ENCODE measurements around the gene MOK.

The MOK gene

DNA sequence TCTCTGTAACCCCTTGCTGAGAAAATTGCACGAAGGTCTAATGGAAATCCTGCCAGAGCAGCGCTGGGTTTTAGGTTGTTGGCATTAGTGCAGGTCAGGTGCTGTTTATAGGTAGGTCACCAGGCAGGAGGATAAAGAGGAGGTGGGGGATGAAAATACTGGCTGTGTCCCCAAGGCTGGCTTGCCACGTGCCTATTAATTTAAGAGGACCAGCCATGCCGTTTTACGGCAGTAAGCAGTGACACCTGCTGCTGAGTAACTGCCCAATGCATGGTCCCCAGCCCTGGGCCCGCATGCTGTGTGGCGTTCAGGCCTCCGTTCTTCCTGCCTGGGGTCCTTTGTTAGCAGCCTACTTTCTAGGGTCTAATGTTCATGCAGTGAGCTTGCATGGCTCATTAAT lies 98.0 kb downstream of the MOK start:
- Histone ChIP-seq H3K4me1 (ENCODE audit: control insufficient read depth, low read depth, low read length) (no peaks in the 10 kb centered on the region), H3K36me3 (ENCODE audit: control insufficient read depth, low read depth, low read length) (peaks cover 7% of the 10 kb centered on the region)

DNA sequence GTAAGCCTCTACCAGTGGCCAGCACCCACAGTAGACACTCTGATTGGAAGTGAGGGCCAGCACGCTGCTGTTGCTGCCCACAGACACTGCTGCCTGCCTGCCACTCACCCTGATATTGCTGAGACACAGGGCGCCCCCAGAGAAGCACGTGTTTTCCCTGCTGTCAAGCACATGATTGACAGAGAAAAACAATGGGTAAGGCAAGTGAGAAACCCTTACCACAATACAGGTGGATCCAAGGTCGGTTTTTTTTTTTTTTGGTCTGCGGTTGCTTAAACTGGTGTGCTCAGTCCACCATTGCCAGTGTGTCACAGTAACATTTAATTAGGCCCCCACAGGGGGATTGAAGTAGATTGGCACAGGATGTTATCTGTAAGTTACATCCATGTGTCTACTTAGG lies 99.4 kb downstream of the MOK start:
- H3K27me3 ChIP-seq (ENCODE audit: control insufficient read depth, insufficient read depth, low read length) = no peaks in the 10 kb centered on the region
- no peak overlapping the region for H3K27ac ChIP-seq (ENCODE audit: low read length)
- no peaks in the 10 kb centered on the region for H3K4me1 ChIP-seq (ENCODE audit: control insufficient read depth, low read depth, low read length)
- no peaks in the 10 kb centered on the region for H3K9me3 ChIP-seq (ENCODE audit: control insufficient read depth, low read depth, low read length)
- no peak overlapping the region for H3K4me3 ChIP-seq (ENCODE audit: low read length)
- H3K36me3 ChIP-seq (ENCODE audit: control insufficient read depth, low read depth, low read length) = peaks cover 7% of the 10 kb centered on the region
- H3K9ac ChIP-seq (ENCODE audit: low read length) = no peak overlapping the region

More for the DNA sequence above, 98.0 kb downstream of the MOK start:
- H3K27ac ChIP-seq (ENCODE audit: low read length) = no peak overlapping the region
- H3K27me3 ChIP-seq (ENCODE audit: control insufficient read depth, insufficient read depth, low read length) = no peaks in the 10 kb centered on the region
- H3K9me3 ChIP-seq (ENCODE audit: control insufficient read depth, low read depth, low read length) = no peaks in the 10 kb centered on the region
- H3K4me3 ChIP-seq (ENCODE audit: low read length) = no peak overlapping the region
- no peak overlapping the region for H3K9ac ChIP-seq (ENCODE audit: low read length)

DNA sequence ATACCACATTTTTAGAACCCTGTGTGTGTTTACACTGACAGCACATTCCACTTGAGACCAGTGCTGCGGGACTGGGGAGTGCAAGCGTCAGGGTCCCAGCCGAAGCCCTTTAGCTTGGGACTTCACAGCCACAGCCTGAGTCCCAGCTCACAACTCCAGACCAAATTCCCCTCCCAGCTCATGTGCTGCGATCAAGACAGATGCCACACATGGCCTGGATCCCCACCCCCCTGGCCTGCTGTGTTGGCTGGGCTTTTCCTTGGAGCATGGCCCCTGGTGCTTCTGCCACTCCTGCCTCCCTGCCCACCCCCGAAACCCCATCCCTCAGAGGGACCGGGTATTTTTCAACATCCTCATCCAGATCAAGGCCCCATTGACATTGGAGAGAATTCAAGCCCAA lies 101.6 kb downstream of the MOK start:
- peaks cover 5% of the 10 kb centered on the region for H3K36me3 ChIP-seq (ENCODE audit: control insufficient read depth, low read depth, low read length)
- no peaks in the 10 kb centered on the region for H3K27me3 ChIP-seq (ENCODE audit: control insufficient read depth, insufficient read depth, low read length)
- no peak overlapping the region for H3K27ac ChIP-seq (ENCODE audit: low read length)
- H3K4me3 ChIP-seq (ENCODE audit: low read length) = no peak overlapping the region
- no peaks in the 10 kb centered on the region for H3K9me3 ChIP-seq (ENCODE audit: control insufficient read depth, low read depth, low read length)
- no peak overlapping the region for H3K9ac ChIP-seq (ENCODE audit: low read length)
- H3K4me1 ChIP-seq (ENCODE audit: control insufficient read depth, low read depth, low read length) = no peaks in the 10 kb centered on the region

DNA sequence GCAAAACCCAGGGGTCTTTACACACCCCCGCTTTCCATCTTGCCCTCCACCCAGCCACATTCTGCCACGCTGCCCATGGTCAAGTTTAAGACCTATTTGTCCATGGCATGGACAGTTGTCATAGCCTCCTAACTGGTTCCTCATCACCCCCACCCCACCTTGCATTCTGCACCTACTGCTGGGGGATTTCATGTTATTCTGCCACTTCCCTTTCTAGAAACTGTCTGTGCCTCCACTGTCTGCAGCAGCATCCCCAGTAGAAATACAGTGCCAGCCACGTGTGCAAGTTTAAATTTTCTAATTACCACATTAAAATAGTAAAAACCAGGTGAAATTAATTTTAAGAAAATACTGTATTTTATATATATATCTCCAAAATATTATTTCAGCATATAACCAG lies 102.0 kb downstream of the MOK start:
- Histone ChIP-seq H3K4me3 (ENCODE audit: low read length) (no peak overlapping the region), H3K9me3 (ENCODE audit: control insufficient read depth, low read depth, low read length) (no peaks in the 10 kb centered on the region), H3K27me3 (ENCODE audit: control insufficient read depth, insufficient read depth, low read length) (no peaks in the 10 kb centered on the region), H3K9ac (ENCODE audit: low read length) (no peak overlapping the region), H3K4me1 (ENCODE audit: control insufficient read depth, low read depth, low read length) (no peaks in the 10 kb centered on the region), H3K27ac (ENCODE audit: low read length) (no peak overlapping the region), H3K36me3 (ENCODE audit: control insufficient read depth, low read depth, low read length) (peaks cover 5% of the 10 kb centered on the region)

DNA sequence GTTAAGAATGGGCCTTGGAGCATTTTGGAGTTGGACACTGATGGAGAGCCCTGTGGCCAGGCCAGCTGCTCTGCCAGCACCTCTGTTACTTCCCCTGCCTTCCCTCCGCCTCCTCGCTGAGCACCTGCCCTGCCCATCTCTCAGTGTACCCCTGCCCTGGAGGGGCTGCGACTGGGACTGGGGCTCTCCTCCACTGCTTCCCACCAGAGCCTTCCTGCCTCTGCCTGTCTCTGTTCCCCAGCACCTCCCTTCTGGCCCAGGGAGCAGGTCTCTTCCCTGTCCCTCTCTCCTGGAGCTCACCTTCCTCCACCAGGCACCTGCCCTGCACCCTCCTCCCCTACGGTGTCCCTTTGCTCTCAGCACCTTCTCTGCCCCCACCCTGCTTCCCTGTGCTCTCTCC lies 103.2 kb downstream of the MOK start:
- Histone ChIP-seq H3K9ac (ENCODE audit: low read length) (no peak overlapping the region), H3K4me3 (ENCODE audit: low read length) (no peak overlapping the region), H3K36me3 (ENCODE audit: control insufficient read depth, low read depth, low read length) (peaks cover 8% of the 10 kb centered on the region), H3K4me1 (ENCODE audit: control insufficient read depth, low read depth, low read length) (no peaks in the 10 kb centered on the region), H3K9me3 (ENCODE audit: control insufficient read depth, low read depth, low read length) (no peaks in the 10 kb centered on the region), H3K27ac (ENCODE audit: low read length) (no peak overlapping the region), H3K27me3 (ENCODE audit: control insufficient read depth, insufficient read depth, low read length) (no peaks in the 10 kb centered on the region)

DNA sequence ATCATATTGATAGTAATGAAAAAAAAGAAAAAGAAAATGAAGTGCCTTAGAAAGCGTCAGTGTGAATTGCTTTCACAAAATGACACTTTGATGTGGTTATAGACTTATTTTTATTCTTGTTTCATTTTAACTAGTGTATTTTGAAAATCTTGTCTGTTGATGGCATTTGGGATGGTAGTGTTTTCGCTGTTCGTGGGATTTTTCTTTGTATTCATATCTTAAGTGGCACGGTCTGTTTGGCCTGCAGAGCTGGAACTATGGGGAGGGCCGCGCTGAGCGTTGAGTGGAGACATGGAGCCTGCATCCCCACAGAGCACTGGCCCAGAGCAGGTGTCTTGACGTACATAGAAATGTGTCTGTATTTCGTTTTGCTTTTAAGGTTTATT lies 103.6 kb downstream of the MOK start:
- Histone ChIP-seq H3K4me3 (ENCODE audit: low read length) (no peak overlapping the region), H3K36me3 (ENCODE audit: control insufficient read depth, low read depth, low read length) (peaks cover 8% of the 10 kb centered on the region), H3K9ac (ENCODE audit: low read length) (no peak overlapping the region), H3K9me3 (ENCODE audit: control insufficient read depth, low read depth, low read length) (no peaks in the 10 kb centered on the region), H3K4me1 (ENCODE audit: control insufficient read depth, low read depth, low read length) (no peaks in the 10 kb centered on the region), H3K27ac (ENCODE audit: low read length) (no peak overlapping the region), H3K27me3 (ENCODE audit: control insufficient read depth, insufficient read depth, low read length) (no peaks in the 10 kb centered on the region)

DNA sequence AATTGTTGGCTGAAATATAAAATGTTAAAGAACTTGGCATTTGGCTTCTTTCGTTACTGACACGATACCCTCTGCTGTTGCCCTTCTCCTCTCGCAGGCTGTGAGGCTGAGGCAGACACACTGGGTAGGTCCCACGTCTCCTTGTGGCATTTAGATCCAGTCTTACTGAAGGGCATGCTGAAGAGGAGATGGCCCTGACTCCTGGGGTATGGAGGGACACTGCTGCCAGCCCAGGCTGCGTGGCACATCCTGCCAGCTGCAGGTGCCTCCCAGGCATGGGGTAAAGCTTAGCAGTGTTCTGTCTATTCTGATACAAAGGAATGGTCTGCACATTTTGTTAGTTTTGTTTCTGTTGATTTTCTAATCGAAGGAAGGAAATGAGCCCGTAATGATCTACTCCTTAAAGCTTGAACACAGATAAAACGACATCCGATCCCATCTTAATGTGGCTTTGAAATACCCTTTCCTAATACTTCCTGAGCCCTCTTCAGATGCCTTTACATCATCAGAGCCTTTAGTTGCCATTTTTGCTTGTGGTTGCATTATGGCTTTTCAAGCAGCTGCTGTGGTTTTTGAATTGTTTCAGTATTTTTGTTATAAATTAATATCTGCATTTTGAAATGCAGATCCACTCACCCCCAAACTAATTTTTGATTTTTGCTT lies 104.1 kb downstream of the MOK start:
- H3K9ac ChIP-seq (ENCODE audit: low read length) = no peak overlapping the region
- H3K4me1 ChIP-seq (ENCODE audit: control insufficient read depth, low read depth, low read length) = no peaks in the 10 kb centered on the region
- no peak overlapping the region for H3K27ac ChIP-seq (ENCODE audit: low read length)

DNA sequence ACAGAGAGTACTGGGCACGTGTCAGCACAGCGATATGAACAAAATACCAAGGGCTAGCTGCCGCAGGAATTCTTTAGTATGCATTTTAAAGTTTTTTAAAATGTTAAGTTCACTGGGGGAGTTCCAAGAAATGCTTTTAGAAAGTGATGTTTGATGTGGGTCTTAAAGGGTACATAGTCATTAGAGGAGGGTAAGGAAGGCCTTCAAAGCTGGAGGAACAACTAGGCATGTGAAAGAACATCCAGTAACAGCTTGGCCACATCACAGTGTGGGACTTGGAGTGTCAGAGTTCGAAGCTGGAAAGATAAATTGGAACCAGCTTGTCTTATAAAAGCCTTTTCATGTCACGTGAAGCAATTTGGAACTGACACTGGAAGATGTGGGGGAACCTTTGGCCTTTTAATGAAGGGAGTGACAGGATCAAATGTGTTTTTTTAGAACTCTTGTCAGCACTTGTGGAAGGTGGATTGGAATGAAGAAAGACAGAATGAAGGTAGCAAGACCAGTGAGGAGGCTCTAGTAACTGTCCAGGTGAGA lies 107.6 kb downstream of the MOK start:
- Histone ChIP-seq H3K4me3 (ENCODE audit: low read length) (no peak overlapping the region), H3K9me3 (ENCODE audit: control insufficient read depth, low read depth, low read length) (no peaks in the 10 kb centered on the region), H3K9ac (ENCODE audit: low read length) (no peak overlapping the region), H3K27me3 (ENCODE audit: control insufficient read depth, insufficient read depth, low read length) (no peaks in the 10 kb centered on the region), H3K36me3 (ENCODE audit: control insufficient read depth, low read depth, low read length) (peaks cover 8% of the 10 kb centered on the region), H3K4me1 (ENCODE audit: control insufficient read depth, low read depth, low read length) (peaks cover 4% of the 10 kb centered on the region), H3K27ac (ENCODE audit: low read length) (no peak overlapping the region)

More for the DNA sequence above, 104.1 kb downstream of the MOK start:
- H3K9me3 ChIP-seq (ENCODE audit: control insufficient read depth, low read depth, low read length) = no peaks in the 10 kb centered on the region
- peaks cover 8% of the 10 kb centered on the region for H3K36me3 ChIP-seq (ENCODE audit: control insufficient read depth, low read depth, low read length)
- no peaks in the 10 kb centered on the region for H3K27me3 ChIP-seq (ENCODE audit: control insufficient read depth, insufficient read depth, low read length)
- H3K4me3 ChIP-seq (ENCODE audit: low read length) = no peak overlapping the region

DNA sequence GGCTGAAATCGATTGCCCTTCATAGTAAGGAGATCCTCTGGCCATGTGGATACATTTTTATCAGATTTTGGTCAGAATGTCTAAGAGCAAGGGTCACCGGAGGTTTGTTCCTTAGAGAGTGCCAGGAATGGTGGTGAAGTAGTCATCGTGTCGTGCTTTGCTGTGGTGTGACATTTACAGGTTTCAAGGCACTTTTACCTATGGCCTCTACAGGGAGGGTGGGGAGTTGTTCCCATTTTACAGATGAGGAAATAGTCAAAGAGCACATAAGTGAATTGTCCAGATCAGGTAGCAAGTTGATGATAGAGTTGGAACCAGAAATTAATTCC lies 108.1 kb downstream of the MOK start:
- no peak overlapping the region for H3K4me3 ChIP-seq (ENCODE audit: low read length)
- H3K27ac ChIP-seq (ENCODE audit: low read length) = no peak overlapping the region
- H3K36me3 ChIP-seq (ENCODE audit: control insufficient read depth, low read depth, low read length) = peaks cover 8% of the 10 kb centered on the region

DNA sequence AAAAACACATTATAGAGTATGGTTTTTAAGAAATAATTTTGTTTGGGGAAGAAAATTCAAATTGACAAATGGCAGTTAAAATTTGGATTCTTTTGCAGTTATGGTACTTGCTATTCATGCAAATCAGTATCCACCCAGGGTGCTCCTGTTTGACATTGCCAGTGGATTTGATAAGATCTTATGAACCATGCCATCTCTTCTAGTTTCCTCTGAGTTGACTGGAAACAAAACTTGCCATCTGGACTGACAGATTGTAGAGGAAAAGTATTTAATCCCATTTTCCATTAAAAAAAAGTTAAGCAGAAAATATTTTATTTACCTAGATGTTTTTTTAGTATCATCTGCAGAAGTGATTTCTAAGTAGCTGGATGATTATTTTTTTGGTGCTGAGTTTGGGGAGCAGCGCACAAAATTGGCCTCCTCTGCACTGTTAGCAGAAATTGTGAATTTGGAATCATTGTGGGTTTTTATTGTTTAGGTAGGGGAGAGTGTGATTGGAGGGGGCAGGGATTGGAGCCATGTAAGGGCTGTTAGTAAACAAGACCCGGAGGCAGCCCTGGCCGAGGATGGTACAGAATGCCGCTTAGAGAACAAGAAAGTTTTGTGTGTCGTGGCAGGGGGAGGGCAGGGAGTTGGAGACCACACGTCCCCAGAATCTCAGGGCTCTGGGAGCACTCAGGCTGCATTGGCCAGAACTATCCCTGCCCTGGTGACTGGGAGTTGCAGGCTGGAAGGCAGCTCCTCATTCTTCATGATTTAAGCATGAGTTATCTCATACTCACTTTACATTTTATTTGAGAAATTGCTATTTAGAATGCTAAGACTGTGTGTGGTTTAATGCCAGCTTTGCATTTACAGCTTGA lies 108.7 kb downstream of the MOK start:
- Histone ChIP-seq H3K4me3 (ENCODE audit: low read length) (no peak overlapping the region), H3K4me1 (ENCODE audit: control insufficient read depth, low read depth, low read length) (peaks cover 4% of the 10 kb centered on the region), H3K9ac (ENCODE audit: low read length) (no peak overlapping the region), H3K27me3 (ENCODE audit: control insufficient read depth, insufficient read depth, low read length) (no peaks in the 10 kb centered on the region), H3K9me3 (ENCODE audit: control insufficient read depth, low read depth, low read length) (no peaks in the 10 kb centered on the region), H3K36me3 (ENCODE audit: control insufficient read depth, low read depth, low read length) (peaks cover 8% of the 10 kb centered on the region), H3K27ac (ENCODE audit: low read length) (no peak overlapping the region)

More for the DNA sequence above, 108.1 kb downstream of the MOK start:
- H3K9me3 ChIP-seq (ENCODE audit: control insufficient read depth, low read depth, low read length) = no peaks in the 10 kb centered on the region
- H3K27me3 ChIP-seq (ENCODE audit: control insufficient read depth, insufficient read depth, low read length) = no peaks in the 10 kb centered on the region
- H3K4me1 ChIP-seq (ENCODE audit: control insufficient read depth, low read depth, low read length) = peaks cover 4% of the 10 kb centered on the region
- H3K9ac ChIP-seq (ENCODE audit: low read length) = no peak overlapping the region

DNA sequence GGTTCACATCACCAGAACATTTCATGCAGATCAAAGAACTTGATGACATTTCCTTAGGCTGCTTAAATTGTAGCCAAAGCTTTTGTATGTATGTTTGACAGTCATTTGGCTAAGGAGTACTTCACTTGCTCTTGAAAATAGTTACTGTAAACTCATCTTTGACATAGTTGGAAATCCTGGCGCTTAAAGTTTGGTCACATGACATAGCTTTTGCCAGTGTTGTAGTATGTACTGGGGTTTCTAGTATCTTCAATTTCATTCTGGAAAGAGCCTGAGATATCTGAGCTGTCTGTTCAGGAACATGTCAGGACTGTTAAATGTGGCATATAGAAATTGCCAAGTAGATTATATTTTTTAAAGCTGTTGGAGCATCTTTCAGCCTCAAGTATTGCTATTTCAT lies 109.5 kb downstream of the MOK start:
- Histone ChIP-seq H3K9ac (ENCODE audit: low read length) (no peak overlapping the region), H3K4me3 (ENCODE audit: low read length) (no peak overlapping the region), H3K4me1 (ENCODE audit: control insufficient read depth, low read depth, low read length) (peaks cover 4% of the 10 kb centered on the region)

DNA sequence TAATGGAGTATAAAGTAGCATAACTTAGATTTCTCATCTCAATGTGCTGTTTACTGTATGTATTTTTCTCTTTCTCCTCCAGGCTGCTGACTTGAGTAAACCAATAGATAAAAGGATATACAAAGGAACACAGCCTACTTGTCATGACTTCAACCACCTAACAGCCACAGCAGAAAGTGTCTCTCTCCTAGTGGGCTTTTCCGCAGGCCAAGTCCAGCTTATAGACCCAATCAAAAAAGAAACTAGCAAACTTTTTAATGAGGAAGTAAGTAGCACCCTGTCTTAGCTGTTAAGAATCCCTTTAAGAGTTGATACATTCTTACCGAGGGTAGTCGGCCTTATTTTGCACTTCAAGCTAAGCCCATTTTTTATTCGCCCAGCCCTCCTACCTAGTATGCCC lies 110.1 kb downstream of the MOK start:
- H3K27me3 ChIP-seq (ENCODE audit: control insufficient read depth, insufficient read depth, low read length) = no peaks in the 10 kb centered on the region

More for the DNA sequence above, 109.5 kb downstream of the MOK start:
- H3K27me3 ChIP-seq (ENCODE audit: control insufficient read depth, insufficient read depth, low read length) = no peaks in the 10 kb centered on the region
- H3K36me3 ChIP-seq (ENCODE audit: control insufficient read depth, low read depth, low read length) = peaks cover 8% of the 10 kb centered on the region
- H3K9me3 ChIP-seq (ENCODE audit: control insufficient read depth, low read depth, low read length) = no peaks in the 10 kb centered on the region
- H3K27ac ChIP-seq (ENCODE audit: low read length) = no peak overlapping the region

More for the DNA sequence above, 110.1 kb downstream of the MOK start:
- H3K4me1 ChIP-seq (ENCODE audit: control insufficient read depth, low read depth, low read length) = peaks cover 4% of the 10 kb centered on the region
- H3K9me3 ChIP-seq (ENCODE audit: control insufficient read depth, low read depth, low read length) = no peaks in the 10 kb centered on the region
- no peak overlapping the region for H3K4me3 ChIP-seq (ENCODE audit: low read length)
- peaks cover 8% of the 10 kb centered on the region for H3K36me3 ChIP-seq (ENCODE audit: control insufficient read depth, low read depth, low read length)
- no peak overlapping the region for H3K27ac ChIP-seq (ENCODE audit: low read length)
- no peak overlapping the region for H3K9ac ChIP-seq (ENCODE audit: low read length)
